GM18951 (cell line): ENCODE results near the gene RNF157.

Source experiments
- POLR2A ChIP-seq: IDR thresholded peaks from 4 replicates; pipeline ENCODE4 v1.6.1; 2011; ENCODE audit warnings: mild to moderate bottlenecking; ENCODE audit not compliant: insufficient read length, insufficient read depth; ENCODE audit errors: extremely low read depth
- in situ Hi-C: fragments of 300-500 bp; cut with MboI; formaldehyde crosslinking; loops from one replicate; pipeline ENCODE4 v1.12.0; 2022; ENCODE audit warnings: low sequenced_read_pairs, mixed read lengths, inconsistent platforms; ENCODE audit not compliant: unreplicated experiment

RNF157 gene

GRCh38 chr17:76240461-76241203 is at the start of gene RNF157:
TSS of gene RNF157 (minus strand) at chr17:76240493. CDS start at chr17:76240240, 253 bp downstream.
- in situ Hi-C loops = no loop called here
- TF ChIP-seq POLR2A = peak; percentile 49

GRCh38 chr17:76281573-76282371 is 41.5 kb upstream of the RNF157 start:
- in situ Hi-C loops = loop anchor here (5.0 to 25.0 kb wide), 2 partner anchors 154 to 369 kb away; partner anchors contain the start of gene MRPL38
- TF ChIP-seq POLR2A = no peak

- in situ Hi-C loops = loop anchor here (5.0 to 25.0 kb wide), 2 partner anchors 153 to 368 kb away; partner anchors contain the start of gene MRPL38
Measured at GRCh38 chr17:76280650-76281049, 40.4 kb upstream of the RNF157 start.

GRCh38 chr17:76279742-76280287 is 39.5 kb upstream of the RNF157 start:
- no peak for TF ChIP-seq POLR2A
- in situ Hi-C loops = loop anchor here (5.0 to 25.0 kb wide), 2 partner anchors 153 to 368 kb away; partner anchors contain the start of gene MRPL38

More at GRCh38 chr17:76280650-76281049, 40.4 kb upstream of the RNF157 start:
- TF ChIP-seq POLR2A = no peak

GRCh38 chr17:76278952-76279741 is 38.9 kb upstream of the RNF157 start:
- in situ Hi-C loops = loop anchor here (25.0 kb wide), 1 partner anchor 367 kb away; the partner anchor contains the start of gene MRPL38
- TF ChIP-seq POLR2A = no peak

- no peak for TF ChIP-seq POLR2A
- in situ Hi-C loops = loop anchor here (25.0 kb wide), 1 partner anchor 366 kb away; the partner anchor contains the start of gene MRPL38
Measured at GRCh38 chr17:76278268-76278908, 38.1 kb upstream of the RNF157 start.

GRCh38 chr17:76277300-76278267 is 37.3 kb upstream of the RNF157 start:
- TF ChIP-seq POLR2A = no peak
- in situ Hi-C loops = loop anchor here (25.0 kb wide), 1 partner anchor 365 kb away; the partner anchor contains the start of gene MRPL38

- in situ Hi-C loops = loop anchor here (25.0 kb wide), 1 partner anchor 364 kb away; the partner anchor contains the start of gene MRPL38
- TF ChIP-seq POLR2A = no peak
Measured at GRCh38 chr17:76276461-76277299, 36.4 kb upstream of the RNF157 start.

- TF ChIP-seq POLR2A = no peak
- in situ Hi-C loops = loop anchor here (25.0 kb wide), 1 partner anchor 364 kb away; the partner anchor contains the start of gene MRPL38
Measured at GRCh38 chr17:76276069-76276431, 35.8 kb upstream of the RNF157 start.
